ENCODE measurements around the gene EIF5AL1.

DNA sequence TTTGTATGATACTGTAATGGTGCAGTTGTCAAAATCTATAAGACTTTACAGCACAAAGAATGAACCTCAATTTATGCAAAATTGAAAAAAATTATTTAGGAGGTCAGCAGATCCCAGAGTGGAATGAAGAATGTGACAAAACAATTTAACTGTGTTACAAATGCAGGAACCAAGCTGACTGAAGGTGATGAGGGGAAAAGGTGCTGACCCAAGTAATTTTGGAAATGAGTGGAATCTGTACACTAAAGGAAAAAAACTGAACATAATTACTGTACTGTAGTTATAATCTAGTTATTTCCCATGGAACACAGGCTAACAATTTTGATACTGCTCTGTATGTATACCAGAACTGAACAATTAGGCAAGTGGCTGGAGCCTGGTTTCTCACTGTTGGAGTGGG is 35.7 kb upstream of the EIF5AL1 start:
- TF ChIP-seq, protein P1, sequence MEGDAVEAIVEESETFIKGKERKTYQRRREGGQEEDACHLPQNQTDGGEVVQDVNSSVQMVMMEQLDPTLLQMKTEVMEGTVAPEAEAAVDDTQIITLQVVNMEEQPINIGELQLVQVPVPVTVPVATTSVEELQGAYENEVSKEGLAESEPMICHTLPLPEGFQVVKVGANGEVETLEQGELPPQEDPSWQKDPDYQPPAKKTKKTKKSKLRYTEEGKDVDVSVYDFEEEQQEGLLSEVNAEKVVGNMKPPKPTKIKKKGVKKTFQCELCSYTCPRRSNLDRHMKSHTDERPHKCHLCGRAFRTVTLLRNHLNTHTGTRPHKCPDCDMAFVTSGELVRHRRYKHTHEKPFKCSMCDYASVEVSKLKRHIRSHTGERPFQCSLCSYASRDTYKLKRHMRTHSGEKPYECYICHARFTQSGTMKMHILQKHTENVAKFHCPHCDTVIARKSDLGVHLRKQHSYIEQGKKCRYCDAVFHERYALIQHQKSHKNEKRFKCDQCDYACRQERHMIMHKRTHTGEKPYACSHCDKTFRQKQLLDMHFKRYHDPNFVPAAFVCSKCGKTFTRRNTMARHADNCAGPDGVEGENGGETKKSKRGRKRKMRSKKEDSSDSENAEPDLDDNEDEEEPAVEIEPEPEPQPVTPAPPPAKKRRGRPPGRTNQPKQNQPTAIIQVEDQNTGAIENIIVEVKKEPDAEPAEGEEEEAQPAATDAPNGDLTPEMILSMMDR (conservative IDR thresholded peaks at IDR 0.05 in 1 of 2, IDR thresholded peaks at IDR 0.05 in 1 of 2; ENCODE audit: low read depth in 1 of 2, low read length in 2 of 2) = no peak
- TF ChIP-seq EZH2 (IDR thresholded peaks at IDR 0.05; ENCODE audit: low read length, missing control alignments) = no peak
